Right lobe of liver (tissue), 6 donors: Measurements from ENCODE around the gene PPM1J. TPM values are rescaled to one million over a fixed set of nuclear protein-coding genes. Genes with fewer than 3 reads are reported as not detected.

Experiments
- ATAC-seq, 4 donors: fragments of 200-7000 bp; cut with Tn5 transposase; one replicate each; pipeline ENCODE4 v1.9.1; 2020; ENCODE audit warnings: mild to moderate bottlenecking in 4 of 4, moderate library complexity in 4 of 4
- DNase-seq, 3 donors: peaks; one replicate each; pipeline ENCODE4 v3.0.0-alpha.2; 2020
- H3K27ac ChIP-seq, 3 donors: fragments of 200-600 bp; one replicate each; pipeline ENCODE4 v1.8.0; 2022
- H3K27me3 ChIP-seq, 2 donors: fragments of 200-600 bp; one replicate each; pipeline ENCODE4 v1.8.0; 2022
- H3K36me3 ChIP-seq, 4 donors: fragments of 200-600 bp; sonication (generic) in 1 of 4; one replicate each; pipeline versions ENCODE4 v1.5.1 to v1.8.0; 2017 to 2022; ENCODE audit warnings: control low read depth in 1 of 4
- H3K4me1 ChIP-seq, 4 donors: fragments of 200-600 bp; sonication (generic) in 1 of 4; one replicate each; pipeline versions ENCODE4 v1.5.1 to v1.8.0; 2017 to 2022; ENCODE audit warnings: control low read depth in 1 of 4
- H3K4me3 ChIP-seq, 3 donors: fragments of 200-600 bp; one replicate each; pipeline ENCODE4 v1.8.0; 2022
- H3K9me3 ChIP-seq, 4 donors: fragments of 200-600 bp; sonication (generic) in 1 of 4; one replicate each; pipeline versions ENCODE4 v1.5.1 to v1.8.0; 2017 to 2022; ENCODE audit warnings: control low read depth in 1 of 4
- POLR2A ChIP-seq: fragments of 450-650 bp; IDR thresholded peaks from one replicate; pipeline ENCODE4 v1.6.1; 2017; ENCODE audit warnings: antibody characterized with exemption, mild to moderate bottlenecking
- WGBS: methylation state at CpG from one replicate; pipeline ENCODE4 v1.1.6; 2018; ENCODE audit warnings: low coverage, low lambda C conversion rate; ENCODE audit not compliant: insufficient coverage; ENCODE audit errors: missing lambda C conversion rate; 5-methylcytosine and 5-hydroxymethylcytosine counted together
- intact Hi-C, 2 donors: fragments of 100-400 bp; cut with DNase I; formaldehyde crosslinking; loops; one replicate each; pipeline versions ENCODE4 v1.11.2 to v1.14.1; 2022
- total RNA-seq, 6 experiments: library from RNA; depleted of rRNA in 2 of 6; stranded (reverse); fragments of >200 nt in 2 of 6; fragmentation: NEBNext Ultra II Directional in 3 of 6; extraction: Animal tissue kit (Norgen Biotek cat#: 25700) in 3 of 6; gene quantifications; one replicate each; pipeline versions ENCODE4 v1.1.0 to v1.2.4, GENCODE V29; 2016 to 2023
- TF ChIP-seq, protein P1 (sequence below), 4 donors: fragments of 200-600 bp in 3 of 4; fragments of 450-650 bp in 1 of 4; IDR thresholded peaks; one replicate each; pipeline versions ENCODE4 v1.5.1 to v1.8.0; 2016 to 2022; ENCODE audit warnings: antibody characterized with exemption in 4 of 4, mild to moderate bottlenecking in 2 of 4
- donor health status: DM: no; HTN: yes; CAD: no.
- donor health status: DM: no; HTN: no; CAD: no.
- donor health status: DM: no; HTN: no; CAD: no.
- donor health status: DM: no; HTN: yes; CAD: no.
- donor health status: DM: no; HTN: yes; CAD: no.

The PPM1J gene
- total RNA-seq, 6 experiments from 2014 or later: 0.15 to 1.2 (median 0.40) TPM

DNA sequence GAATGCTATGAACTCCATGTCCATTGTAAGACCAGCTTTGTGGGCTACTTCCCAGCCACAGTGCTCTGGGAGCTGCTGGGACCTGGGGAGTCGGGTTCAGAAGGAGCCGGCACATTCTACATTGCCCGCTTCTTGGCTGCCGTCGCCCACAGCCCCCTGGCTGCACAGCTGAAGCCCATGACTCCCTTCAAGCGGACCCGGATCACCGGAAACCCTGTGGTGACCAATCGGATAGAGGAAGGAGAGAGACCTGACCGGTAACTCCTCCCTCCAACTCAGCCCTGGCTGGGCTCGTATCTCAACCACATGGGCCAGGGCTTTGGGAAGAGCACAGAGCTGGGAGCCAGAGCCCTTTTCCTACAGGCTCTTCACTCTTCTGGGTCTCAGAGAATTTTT, 25.3 kb downstream of the PPM1J start:
- TF ChIP-seq POLR2A: no peak
- TF ChIP-seq, protein P1, sequence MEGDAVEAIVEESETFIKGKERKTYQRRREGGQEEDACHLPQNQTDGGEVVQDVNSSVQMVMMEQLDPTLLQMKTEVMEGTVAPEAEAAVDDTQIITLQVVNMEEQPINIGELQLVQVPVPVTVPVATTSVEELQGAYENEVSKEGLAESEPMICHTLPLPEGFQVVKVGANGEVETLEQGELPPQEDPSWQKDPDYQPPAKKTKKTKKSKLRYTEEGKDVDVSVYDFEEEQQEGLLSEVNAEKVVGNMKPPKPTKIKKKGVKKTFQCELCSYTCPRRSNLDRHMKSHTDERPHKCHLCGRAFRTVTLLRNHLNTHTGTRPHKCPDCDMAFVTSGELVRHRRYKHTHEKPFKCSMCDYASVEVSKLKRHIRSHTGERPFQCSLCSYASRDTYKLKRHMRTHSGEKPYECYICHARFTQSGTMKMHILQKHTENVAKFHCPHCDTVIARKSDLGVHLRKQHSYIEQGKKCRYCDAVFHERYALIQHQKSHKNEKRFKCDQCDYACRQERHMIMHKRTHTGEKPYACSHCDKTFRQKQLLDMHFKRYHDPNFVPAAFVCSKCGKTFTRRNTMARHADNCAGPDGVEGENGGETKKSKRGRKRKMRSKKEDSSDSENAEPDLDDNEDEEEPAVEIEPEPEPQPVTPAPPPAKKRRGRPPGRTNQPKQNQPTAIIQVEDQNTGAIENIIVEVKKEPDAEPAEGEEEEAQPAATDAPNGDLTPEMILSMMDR (IDR thresholded peaks at IDR 0.05): no peak
- DNase-seq (no peak), ATAC-seq (no peak)
- H3K4me1 ChIP-seq: no peaks in the 10 kb centered on the region
- peaks cover 0 to 41% (median 14%) of the 10 kb centered on the region in 4 donors for H3K36me3 ChIP-seq
- H3K9me3 ChIP-seq: no peaks in the 10 kb centered on the region
- H3K27me3 ChIP-seq: no peaks in the 10 kb centered on the region
- no peak overlapping the region for H3K4me3 ChIP-seq
- no peak overlapping the region for H3K27ac ChIP-seq
- intact Hi-C loops: loop anchor here in 1 of 2 donors (10.0 kb wide), 1 partner anchor 305 kb away; no protein-coding TSS in a partner anchor
- WGBS: 85% methylated on average over 4 of the region's 11 CpGs

DNA sequence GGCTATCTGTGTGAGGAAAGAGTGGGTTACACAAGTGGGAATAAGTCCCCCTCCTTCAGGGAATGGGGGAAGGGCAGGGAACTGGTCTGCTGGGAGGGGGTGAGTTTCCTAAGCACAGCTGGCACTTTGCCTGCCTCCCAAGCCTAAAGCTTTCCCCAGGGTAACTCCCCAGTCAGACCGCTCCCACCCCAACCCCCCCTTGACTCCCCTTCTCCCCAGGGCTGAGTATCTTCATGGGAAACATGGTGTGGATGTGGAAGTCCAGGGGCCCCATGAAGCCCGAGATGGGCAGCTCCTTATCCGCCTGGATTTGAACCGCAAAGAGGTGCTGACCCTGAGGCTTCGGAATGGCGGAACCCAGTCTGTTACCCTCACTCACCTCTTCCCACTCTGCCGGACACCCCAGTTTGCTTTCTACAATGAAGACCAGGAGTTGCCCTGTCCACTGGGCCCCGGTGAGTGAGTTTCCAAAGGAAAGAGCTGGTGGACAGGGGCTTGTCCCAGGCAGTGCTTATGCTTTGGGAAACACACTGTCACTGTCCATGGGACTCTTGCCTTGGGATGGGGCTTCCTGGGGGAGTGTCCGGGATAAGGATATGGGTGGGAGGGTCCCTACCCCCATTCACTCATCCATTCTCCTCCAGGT, 25.8 kb downstream of the PPM1J start:
- Histone ChIP-seq H3K4me1 (no peaks in the 10 kb centered on the region), H3K27ac (no peak overlapping the region), H3K27me3 (no peaks in the 10 kb centered on the region), H3K9me3 (no peaks in the 10 kb centered on the region), H3K36me3 (peaks cover 0 to 36% (median 13%) of the 10 kb centered on the region in 4 donors), H3K4me3 (no peak overlapping the region)
- intact Hi-C loops: no loop called here
- no peak for TF ChIP-seq POLR2A
- TF ChIP-seq, protein P1 (IDR thresholded peaks at IDR 0.05): no peak
- DNase-seq (no peak), ATAC-seq (no peak)
- WGBS: no CpG with 5 or more reads among the region's 9 CpGs

DNA sequence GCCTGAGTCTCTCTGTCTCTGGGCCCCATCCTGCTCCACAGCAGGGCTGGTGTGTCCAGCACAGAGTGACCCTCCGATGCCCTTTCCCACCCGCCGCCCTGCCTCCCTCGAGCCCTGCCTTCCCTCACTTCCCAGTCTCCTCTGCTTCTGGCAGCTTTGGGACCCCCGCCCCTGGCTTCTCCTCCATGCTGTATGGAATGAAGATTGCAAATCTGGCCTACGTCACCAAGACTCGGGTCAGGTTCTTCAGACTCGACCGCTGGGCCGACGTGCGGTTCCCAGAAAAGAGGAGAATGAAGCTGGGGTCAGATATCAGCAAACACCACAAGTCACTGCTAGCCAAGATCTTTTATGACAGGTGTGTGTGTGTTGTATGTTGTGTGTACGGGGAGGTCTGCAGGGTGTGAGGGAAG, 26.3 kb downstream of the PPM1J start:
- H3K27ac ChIP-seq: no peak overlapping the region
- DNase-seq (no peak), ATAC-seq (peak in 3 of 4 donors; percentile 34 to 35 (median 35))
- no peak overlapping the region for H3K4me3 ChIP-seq
- WGBS: 67% methylated on average over 9 of the region's 13 CpGs
- intact Hi-C loops: no loop called here
- no peaks in the 10 kb centered on the region for H3K9me3 ChIP-seq
- peaks cover 0 to 31% (median 12%) of the 10 kb centered on the region in 4 donors for H3K36me3 ChIP-seq
- TF ChIP-seq POLR2A: no peak
- TF ChIP-seq, protein P1 (IDR thresholded peaks at IDR 0.05): no peak
- H3K27me3 ChIP-seq: no peaks in the 10 kb centered on the region
- H3K4me1 ChIP-seq: no peaks in the 10 kb centered on the region

DNA sequence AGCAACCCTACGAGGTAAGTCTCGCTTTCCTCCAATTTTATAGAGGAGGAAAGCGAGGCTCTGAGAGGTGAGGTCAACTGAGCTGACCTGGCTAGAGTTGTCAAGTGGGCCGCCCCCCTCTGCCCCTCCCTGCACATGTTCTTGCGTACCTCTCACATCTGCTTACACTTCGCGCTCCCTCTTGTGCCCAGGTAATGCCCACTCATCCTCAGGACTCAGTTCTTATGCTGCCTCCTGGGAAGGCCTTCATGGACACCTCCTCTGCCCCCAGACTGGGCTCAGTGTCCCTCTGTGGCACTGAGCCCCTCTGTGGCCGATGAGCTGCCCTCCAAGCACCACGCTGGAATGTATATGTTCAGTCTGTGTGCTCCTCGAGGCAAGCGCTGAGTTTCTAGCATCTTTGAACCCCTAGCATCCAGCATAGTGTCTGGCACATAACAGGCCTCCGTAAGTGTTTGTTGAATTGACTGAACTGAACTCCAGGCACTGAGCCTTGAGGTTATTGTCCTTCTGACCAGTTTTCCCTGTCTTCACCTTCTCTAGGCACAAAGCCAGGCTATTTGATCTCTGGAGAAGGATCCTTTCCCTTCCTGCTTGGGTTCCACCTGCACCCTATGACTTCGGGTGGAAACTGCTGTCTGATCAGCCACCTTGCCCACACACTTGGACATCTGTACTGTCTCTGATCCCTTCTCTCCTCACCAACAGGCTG, 27.2 kb downstream of the PPM1J start:
- Histone ChIP-seq H3K4me1 (no peaks in the 10 kb centered on the region), H3K27ac (no peak overlapping the region), H3K9me3 (no peaks in the 10 kb centered on the region), H3K4me3 (no peak overlapping the region), H3K36me3 (peaks cover 0 to 24% (median 10%) of the 10 kb centered on the region in 4 donors), H3K27me3 (no peaks in the 10 kb centered on the region)
- ATAC-seq (peak in 1 of 4 donors; percentile 6), DNase-seq (no peak)
- intact Hi-C loops: no loop called here
- TF ChIP-seq POLR2A: no peak
- TF ChIP-seq, protein P1 (IDR thresholded peaks at IDR 0.05): no peak
- 81% methylated on average over 10 of the region's 13 CpGs for WGBS
